Activated CD4-positive, CD25-positive, alpha-beta regulatory T cell (primary cell): ENCODE measurements around the gene NUBP1.
"Not testable (repeated sequence)": the region's sequence is repeated elsewhere in the genome, so short reads cannot be mapped to it uniquely, and the experiment has no call there.

Experiments
- DNase-seq, 4 experiments: peaks; one replicate each; lab custom pipeline; 2025; lab: John Stamatoyannopoulos, UW

The NUBP1 gene

GRCh38 chr16:10751291-10751697 is 7.7 kb downstream of the NUBP1 start:
- DNase-seq: no peak

DNA sequence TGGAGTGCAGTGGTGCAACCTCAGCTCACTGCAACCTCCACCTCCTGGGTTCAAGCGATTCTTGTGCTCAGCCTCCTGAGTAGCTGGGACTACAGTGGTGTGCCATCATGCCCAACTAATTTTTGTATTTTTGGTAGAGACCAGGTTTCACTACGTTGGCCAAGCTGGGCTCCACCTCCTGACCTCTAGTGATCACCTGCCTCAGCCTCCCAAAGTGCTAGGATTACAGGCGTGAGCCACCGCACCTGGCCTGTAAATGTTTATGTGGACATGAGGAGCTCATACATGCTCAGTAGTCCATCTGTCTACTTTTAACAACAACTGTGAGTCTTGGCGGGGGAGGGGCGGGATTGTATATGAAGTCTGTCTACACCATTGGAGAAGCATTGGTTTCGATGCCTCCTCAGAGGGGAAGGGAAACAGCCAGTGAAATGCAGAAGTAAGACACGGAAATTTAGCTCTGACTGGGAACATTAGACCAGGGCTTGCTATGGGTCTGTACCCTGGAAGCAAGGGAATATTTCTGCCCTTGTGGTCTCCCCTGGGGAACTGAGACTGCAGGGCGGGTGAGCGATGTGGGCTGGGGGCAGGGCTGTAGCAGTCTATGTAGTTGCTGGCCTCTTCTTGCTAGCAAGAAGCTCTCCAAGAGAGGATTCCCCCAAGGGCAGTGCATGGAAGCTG is 9.3 kb downstream of the NUBP1 start:
- DNase-seq: no peak

DNA sequence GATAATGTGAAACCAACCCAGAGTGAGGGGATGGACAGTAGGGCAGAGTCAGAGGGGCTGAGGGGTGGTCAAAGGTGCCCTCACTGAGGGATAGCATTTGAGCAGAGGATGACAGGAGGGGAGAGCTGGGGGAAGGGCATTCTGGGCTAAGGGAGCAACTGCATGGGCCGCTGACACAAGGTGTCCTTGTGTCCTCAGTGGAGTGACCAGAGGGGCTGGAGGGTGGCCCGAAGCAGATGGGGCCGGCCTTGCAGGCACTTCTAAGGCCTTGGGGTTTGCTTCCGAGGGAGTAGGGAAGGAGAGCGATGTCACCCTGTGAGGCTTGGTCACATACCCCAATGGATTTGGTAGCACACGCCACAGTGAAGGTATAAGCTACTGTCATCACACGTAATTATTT is 10.0 kb downstream of the NUBP1 start:
- no peak for DNase-seq

- DNase-seq: no peak
Observed at GRCh38 chr16:10754941-10755340, 11.3 kb downstream of the NUBP1 start.

DNA sequence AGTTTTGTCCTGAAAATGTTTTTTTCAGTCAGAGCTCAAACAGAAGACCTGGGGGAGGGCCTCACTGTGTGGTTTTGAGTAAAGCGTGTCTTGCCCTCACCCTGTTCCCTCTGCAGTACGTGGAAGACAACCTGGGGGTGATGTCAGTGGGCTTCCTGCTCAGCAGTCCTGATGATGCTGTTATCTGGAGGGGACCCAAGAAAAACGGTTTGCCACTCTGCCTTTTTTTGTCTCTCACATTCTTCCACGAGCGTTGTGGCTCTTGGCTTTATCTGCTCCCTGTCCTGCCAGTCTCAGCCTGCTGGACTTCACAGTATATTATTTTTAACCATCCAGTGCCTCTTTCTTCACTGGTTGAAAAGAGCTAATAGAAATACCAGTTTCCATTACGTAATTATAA is 12.9 kb downstream of the NUBP1 start:
- no peak for DNase-seq

GRCh38 chr16:10760858-10761257 is 17.2 kb downstream of the NUBP1 start:
- DNase-seq: no peak

GRCh38 chr16:10761373-10761772 is 17.7 kb downstream of the NUBP1 start:
- DNase-seq: no peak

GRCh38 chr16:10762336-10763016 is 18.8 kb downstream of the NUBP1 start:
- no peak for DNase-seq

- DNase-seq: no peak
Observed at GRCh38 chr16:10763456-10763855, 19.8 kb downstream of the NUBP1 start.

GRCh38 chr16:10765772-10766171 is 22.1 kb downstream of the NUBP1 start:
- DNase-seq: no peak

DNA sequence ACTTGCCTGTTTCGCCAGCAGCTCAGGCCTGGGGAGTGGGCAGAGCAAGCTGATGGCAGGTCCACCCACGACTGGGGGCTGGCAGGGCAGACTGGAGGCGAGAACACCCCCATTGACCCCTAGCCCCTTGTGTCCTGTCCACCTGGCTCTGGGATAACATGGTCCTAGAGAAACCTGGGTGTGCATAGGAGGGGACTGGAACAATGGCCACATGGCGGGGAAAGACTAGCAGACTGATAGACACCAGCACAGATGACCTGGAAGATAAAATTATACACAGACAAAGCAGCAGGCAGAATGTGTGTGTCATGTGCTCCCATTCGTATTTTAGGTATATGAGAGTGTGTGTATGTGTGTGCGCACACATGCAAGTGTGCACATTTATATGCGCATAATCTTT is 23.5 kb downstream of the NUBP1 start:
- DNase-seq: no peak

DNA sequence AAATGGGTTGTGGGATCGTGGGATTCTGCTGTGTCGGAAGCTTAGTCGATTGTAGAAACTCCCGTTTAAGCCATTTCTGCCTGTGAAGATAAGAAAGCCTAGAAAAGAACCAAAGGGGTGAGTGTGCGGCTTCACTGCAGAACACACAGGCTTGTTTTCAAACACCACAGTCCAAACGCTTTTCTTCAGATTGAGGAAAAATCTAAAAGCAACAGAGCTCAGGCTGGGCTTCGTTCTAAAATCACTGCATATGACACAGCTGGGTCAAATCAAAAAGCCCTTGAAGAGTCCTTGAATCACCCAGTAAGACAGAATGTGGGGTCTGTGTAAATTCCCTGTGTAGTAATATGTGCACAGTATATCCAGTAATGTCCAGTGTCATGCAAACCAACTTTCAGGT is 25.7 kb downstream of the NUBP1 start:
- DNase-seq: no peak

DNA sequence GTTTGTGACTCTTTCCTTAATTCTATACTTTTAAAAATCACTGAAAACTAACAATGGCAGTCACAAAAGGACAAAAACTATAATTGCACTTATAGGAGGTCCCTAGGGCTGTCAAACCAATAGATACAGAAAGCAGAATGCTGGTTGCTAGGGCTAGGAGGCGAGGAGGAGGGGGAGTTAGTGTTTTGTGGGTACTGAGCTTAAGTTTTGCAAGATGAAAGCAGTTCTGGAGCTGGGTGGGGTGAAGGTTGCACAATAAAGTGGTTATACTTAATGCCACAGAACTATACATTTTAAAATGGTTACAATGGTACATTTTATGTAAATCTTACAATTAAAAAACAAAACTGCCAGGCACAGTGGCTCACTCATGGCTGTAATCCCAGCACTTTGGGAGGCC is 27.3 kb downstream of the NUBP1 start:
- DNase-seq: no peak

DNA sequence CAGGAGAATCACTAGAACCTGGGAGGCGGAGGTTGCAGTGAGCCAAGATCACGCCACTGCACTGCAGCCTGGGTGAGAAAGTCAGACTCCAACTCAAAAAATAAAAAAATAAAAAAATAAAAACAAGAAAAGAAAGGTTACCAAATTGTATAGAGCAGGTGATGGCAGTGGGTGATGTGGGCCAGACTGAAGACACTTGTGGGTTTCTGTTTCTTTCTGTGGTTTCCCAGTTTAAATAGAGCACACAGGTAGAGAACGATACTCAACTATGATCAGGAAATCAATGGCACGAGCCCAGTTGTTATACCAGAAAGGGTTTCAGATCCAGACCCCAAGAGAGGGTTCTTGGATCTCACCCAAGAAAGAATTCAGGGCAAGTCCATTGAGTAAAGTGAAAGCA is 32.6 kb downstream of the NUBP1 start:
- no peak for DNase-seq

- DNase-seq: not testable (repeated sequence)
Observed at GRCh38 chr16:10776923-10777322, 33.3 kb downstream of the NUBP1 start.

DNA sequence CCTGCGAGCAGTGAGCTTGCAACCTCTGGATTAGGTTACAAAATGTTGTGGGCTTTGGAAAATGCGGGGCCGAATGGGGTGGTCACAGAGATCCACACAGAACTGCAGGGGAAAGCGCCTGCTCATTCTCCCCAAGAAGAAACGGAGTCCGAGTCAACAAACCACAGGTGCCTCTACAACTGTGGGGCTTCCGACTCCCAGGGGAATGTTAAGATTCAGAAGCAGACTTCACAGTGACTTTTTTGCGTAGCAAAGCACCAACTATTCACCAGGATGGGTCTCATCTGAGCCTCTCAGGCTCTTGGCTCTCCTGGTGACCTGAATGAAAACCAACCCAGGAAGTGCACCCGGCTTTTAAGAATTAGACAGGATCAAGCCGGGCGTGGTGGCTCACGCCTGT is 33.7 kb downstream of the NUBP1 start:
- no peak for DNase-seq

- not testable (repeated sequence) for DNase-seq
Observed at GRCh38 chr16:10779908-10780307, 36.3 kb downstream of the NUBP1 start.

- DNase-seq: no peak
Observed at GRCh38 chr16:10780628-10781027, 37.0 kb downstream of the NUBP1 start.

DNA sequence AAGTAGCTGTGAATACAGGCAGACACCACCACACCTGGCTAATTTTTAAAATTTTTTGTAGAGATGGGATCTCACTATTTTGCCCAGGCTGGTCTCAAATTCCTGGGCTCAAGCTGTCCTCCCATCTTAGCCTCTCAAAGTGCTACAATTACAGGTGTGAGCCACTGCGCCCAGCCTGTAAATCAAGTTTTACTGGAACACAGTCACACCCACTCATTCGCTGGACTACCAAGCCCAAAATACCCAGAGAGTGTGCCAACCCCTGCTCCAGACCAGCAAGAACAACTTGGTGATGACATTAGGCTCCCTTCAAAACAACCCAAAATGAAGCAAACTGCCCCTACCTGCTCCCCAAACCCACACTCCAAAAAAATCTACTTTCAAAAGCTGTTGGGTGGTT is 39.0 kb downstream of the NUBP1 start:
- DNase-seq: no peak

GRCh38 chr16:10787304-10787703 is 43.7 kb downstream of the NUBP1 start:
- DNase-seq: no peak

DNA sequence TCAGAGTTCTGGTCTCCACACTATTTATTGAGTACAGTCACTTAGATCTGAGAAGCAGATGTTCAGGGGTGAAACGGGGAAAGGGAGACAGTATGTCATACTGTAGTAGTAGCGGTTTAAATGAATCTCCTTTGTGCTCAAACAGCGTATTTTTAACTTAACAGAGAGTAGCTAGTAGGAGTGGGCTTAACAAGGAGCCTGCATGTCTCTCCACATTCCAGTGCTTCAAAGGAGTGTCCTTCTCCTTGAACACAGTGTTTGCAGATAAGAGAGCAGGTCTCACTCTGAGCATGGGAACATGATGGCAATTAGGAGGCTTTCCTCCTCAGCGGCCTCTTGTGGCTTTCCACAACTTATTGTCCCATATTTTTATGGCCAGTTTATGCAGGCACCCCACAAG is 45.0 kb downstream of the NUBP1 start:
- not testable (repeated sequence) for DNase-seq

- DNase-seq: no peak
Observed at GRCh38 chr16:10791048-10791447, 47.4 kb downstream of the NUBP1 start.

DNA sequence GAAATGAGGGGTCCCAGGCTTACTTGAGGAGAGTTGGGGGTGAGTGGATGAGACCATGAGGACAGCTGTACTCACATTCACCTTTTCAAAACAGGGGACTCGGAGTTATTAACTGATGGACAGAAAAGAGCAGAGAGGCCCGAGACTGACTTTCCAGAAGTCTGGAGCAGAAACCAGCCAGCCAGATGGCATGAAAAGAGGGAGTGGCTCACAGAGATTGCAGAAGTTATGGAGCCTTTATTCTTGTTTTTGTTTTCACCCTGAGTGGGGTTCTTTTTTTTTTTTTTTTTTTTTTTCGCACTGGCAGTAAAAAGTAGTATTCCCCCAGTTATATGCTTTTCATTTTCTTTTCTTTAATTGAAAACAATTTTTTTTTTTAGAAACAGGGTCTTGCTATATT is 56.1 kb downstream of the NUBP1 start:
- DNase-seq: no peak

DNA sequence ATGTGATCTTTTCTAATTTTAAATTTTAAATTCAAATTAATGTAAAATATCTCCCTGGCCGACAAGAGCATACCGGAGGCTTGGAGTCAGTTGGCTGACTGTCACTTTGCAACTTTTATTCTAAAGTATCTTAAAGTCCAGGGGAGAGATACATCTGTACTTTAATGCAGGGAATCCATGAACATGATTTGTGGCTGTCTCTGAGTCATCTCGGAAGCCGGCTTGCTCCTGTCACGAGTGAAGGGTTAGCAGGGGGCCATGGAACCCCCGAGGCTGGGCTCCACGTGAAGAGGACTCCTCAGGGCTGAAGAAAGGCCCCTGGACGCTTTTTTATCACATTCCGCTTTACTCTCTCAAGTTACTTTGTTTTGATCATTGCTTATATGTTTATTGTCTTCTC is 61.7 kb downstream of the NUBP1 start:
- DNase-seq: no peak
